HL-60 (cell line): Measurements from ENCODE around the gene OPRL1. TPM values are rescaled to one million over a fixed set of nuclear protein-coding genes. Genes with fewer than 3 reads are reported as not detected.

Experiments
- DNase-seq, 2 experiments: peaks; one replicate each; pipeline ENCODE4 v3.0.0-alpha.2; 2010 to 2020; ENCODE audit warnings: low read depth in 1 of 2, low spot score in 1 of 2
- H3K27ac ChIP-seq: fragments of 250-450 bp; sonication (Bioruptor Pico); replicated peaks from 2 replicates; pipeline ENCODE4 v1.5.1; 2020; ENCODE audit warnings: mild to moderate bottlenecking, moderate library complexity
- H3K27me3 ChIP-seq: fragments of 250-450 bp; sonication (Bioruptor Pico); 2 replicates; pipeline ENCODE4 v1.5.1; 2021; ENCODE audit warnings: mild to moderate bottlenecking, moderate library complexity; ENCODE audit not compliant: insufficient read depth, poor library complexity, severe bottlenecking
- H3K4me3 ChIP-seq: replicated peaks from 2 replicates; pipeline ENCODE4 v1.5.1; 2011; ENCODE audit warnings: mild to moderate bottlenecking, control low read depth, low read length; ENCODE audit not compliant: insufficient read depth
- GABPA ChIP-seq: IDR thresholded peaks from 2 replicates; pipeline ENCODE4 v1.6.1; 2012; ENCODE audit warnings: low read depth
- POLR2AphosphoS5 ChIP-seq: IDR thresholded peaks from 2 replicates; pipeline ENCODE4 v1.6.1; 2012; ENCODE audit warnings: low read depth
- REST ChIP-seq: IDR thresholded peaks from 2 replicates; pipeline ENCODE4 v1.6.1; 2012; ENCODE audit warnings: low read depth; ENCODE audit not compliant: insufficient replicate concordance
- SPI1 ChIP-seq: IDR thresholded peaks from 2 replicates; pipeline ENCODE4 v1.6.1; 2012; ENCODE audit warnings: low read depth, mild to moderate bottlenecking, borderline replicate concordance
- microRNA-seq: library from miRNA; unstranded; fragments of <30 nt; microRNA quantifications from one replicate; pipeline ENCODE4, GENCODE V29; 2018
- TF ChIP-seq, protein P1 (sequence below): IDR thresholded peaks from one replicate; pipeline ENCODE4 v1.5.1; 2011; ENCODE audit warnings: low read length, control low read depth, inconsistent platforms; ENCODE audit not compliant: insufficient read depth

The OPRL1 gene

GRCh38 chr20:64149141-64149540, 69.3 kb downstream of the OPRL1 start:
- H3K27ac ChIP-seq: no peak overlapping the region
- no peak for TF ChIP-seq SPI1
- no peak for TF ChIP-seq GABPA
- TF ChIP-seq POLR2AphosphoS5: no peak
- no peak for TF ChIP-seq REST
- TF ChIP-seq, protein P1, sequence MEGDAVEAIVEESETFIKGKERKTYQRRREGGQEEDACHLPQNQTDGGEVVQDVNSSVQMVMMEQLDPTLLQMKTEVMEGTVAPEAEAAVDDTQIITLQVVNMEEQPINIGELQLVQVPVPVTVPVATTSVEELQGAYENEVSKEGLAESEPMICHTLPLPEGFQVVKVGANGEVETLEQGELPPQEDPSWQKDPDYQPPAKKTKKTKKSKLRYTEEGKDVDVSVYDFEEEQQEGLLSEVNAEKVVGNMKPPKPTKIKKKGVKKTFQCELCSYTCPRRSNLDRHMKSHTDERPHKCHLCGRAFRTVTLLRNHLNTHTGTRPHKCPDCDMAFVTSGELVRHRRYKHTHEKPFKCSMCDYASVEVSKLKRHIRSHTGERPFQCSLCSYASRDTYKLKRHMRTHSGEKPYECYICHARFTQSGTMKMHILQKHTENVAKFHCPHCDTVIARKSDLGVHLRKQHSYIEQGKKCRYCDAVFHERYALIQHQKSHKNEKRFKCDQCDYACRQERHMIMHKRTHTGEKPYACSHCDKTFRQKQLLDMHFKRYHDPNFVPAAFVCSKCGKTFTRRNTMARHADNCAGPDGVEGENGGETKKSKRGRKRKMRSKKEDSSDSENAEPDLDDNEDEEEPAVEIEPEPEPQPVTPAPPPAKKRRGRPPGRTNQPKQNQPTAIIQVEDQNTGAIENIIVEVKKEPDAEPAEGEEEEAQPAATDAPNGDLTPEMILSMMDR: no peak
- DNase-seq: no peak
- no peak overlapping the region for H3K4me3 ChIP-seq
- H3K27me3 ChIP-seq: no peaks in the 10 kb centered on the region

- H3K4me3 ChIP-seq: no peak overlapping the region
- no peaks in the 10 kb centered on the region for H3K27me3 ChIP-seq
- no peak overlapping the region for H3K27ac ChIP-seq
- DNase-seq: no peak
- TF ChIP-seq REST (no peak), POLR2AphosphoS5 (no peak), GABPA (no peak), SPI1 (no peak)
- TF ChIP-seq, protein P1: no peak
These were observed 70.1 kb downstream of the OPRL1 start for GRCh38 chr20:64149809-64150560.

Small RNA genes within 50 kb of the gene (microRNA-seq; reads per million reads assigned to microRNA genes)
- gene MIR6813: not detected
